Measurements from ENCODE around the gene TMED3.

- TF ChIP-seq ZKSCAN1 (IDR thresholded peaks at IDR 0.05; ENCODE audit: low read depth, low read length) (no peak), ZNF398 (CRISPR knock-in tag; IDR thresholded peaks at IDR 0.05) (no peak), POLR2AphosphoS5 (IDR thresholded peaks at IDR 0.05; ENCODE audit: control insufficient read depth, insufficient read depth, low read depth, low read length) (no peak), CTCF (IDR thresholded peaks at IDR 0.05 in 2 of 3, conservative IDR thresholded peaks at IDR 0.05 in 1 of 3; ENCODE audit: insufficient read depth in 2 of 3, low read depth in 1 of 3, low read length in 3 of 3) (no peak), EP300 (IDR thresholded peaks at IDR 0.05; ENCODE audit: low read length) (no peak)
These were observed 61.5 kb downstream of the TMED3 start for GRCh38 chr15:79372428-79372827.
